Measurements from ENCODE around the gene TGOLN2.
A peak's percentile ranks its signal among the peaks of the same experiment; 100 is the strongest.
"Not testable (repeated sequence)": the region's sequence is repeated elsewhere in the genome, so short reads cannot be mapped to it uniquely, and the experiment has no call there.

The TGOLN2 gene

DNA sequence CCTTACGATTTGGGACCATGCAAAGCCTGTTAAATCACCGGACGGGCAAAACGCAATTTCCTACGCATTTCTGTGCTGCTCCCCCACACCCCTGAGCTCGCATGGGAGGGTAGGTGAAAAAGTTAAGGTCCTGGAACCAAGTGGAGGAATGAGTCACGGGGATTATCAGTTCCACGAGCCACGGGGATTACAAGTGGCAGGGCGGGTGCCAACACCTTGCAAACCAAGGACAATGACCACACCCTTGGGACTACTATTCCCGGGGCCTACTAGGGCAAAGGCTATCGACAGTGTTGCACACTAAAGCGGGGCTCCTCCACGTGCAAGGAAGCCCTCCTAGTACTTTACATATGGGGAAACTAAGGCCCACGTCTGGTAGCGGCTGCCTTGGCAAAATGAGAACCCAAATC is 26.1 kb upstream of the TGOLN2 start:
- peak; percentile 7 for DNase-seq (ENCODE audit: low read depth, low spot score)
- TF ChIP-seq CTCF (IDR thresholded peaks at IDR 0.05; ENCODE audit: low read depth, low read length), result no peak
- peak overlapping the region; percentile 97 for H3K4me3 ChIP-seq (ENCODE audit: low read depth, low read length)
- in situ Hi-C loops (cut with HindIII; ENCODE audit: low sequenced_read_pairs), result no loop called here

DNA sequence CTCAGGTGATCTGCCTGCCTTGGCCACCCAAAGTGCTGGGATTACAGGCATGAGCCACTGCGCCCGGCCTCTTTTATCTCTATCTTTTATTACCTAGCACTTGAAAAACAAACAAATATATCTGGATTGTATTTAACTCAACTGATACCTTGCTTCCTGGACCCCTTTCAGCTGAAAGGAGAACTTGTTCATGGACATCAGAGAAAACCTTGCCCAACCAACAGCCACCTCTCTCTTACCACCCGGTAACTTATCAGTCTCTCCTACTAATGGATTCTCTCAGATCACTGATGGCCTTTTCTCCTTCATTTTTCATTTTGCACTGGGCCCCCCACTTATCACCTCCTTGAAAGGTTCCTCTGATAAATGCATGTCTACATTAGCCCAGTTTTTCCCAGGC is 19.8 kb upstream of the TGOLN2 start:
- no peak for TF ChIP-seq CTCF (IDR thresholded peaks at IDR 0.05; ENCODE audit: low read depth, low read length)
- no peak overlapping the region for H3K4me3 ChIP-seq (ENCODE audit: low read depth, low read length)
- DNase-seq (ENCODE audit: low read depth, low spot score), result no peak
- in situ Hi-C loops (cut with HindIII; ENCODE audit: low sequenced_read_pairs), result no loop called here

- DNase-seq (ENCODE audit: low read depth, low spot score), result no peak
- in situ Hi-C loops (cut with HindIII; ENCODE audit: low sequenced_read_pairs), result no loop called here
- H3K4me3 ChIP-seq (ENCODE audit: low read depth, low read length), result no peak overlapping the region
- TF ChIP-seq CTCF (IDR thresholded peaks at IDR 0.05; ENCODE audit: low read depth, low read length), result no peak
Observed at GRCh38 chr2:85344356-85344954, 16.7 kb upstream of the TGOLN2 start.

DNA sequence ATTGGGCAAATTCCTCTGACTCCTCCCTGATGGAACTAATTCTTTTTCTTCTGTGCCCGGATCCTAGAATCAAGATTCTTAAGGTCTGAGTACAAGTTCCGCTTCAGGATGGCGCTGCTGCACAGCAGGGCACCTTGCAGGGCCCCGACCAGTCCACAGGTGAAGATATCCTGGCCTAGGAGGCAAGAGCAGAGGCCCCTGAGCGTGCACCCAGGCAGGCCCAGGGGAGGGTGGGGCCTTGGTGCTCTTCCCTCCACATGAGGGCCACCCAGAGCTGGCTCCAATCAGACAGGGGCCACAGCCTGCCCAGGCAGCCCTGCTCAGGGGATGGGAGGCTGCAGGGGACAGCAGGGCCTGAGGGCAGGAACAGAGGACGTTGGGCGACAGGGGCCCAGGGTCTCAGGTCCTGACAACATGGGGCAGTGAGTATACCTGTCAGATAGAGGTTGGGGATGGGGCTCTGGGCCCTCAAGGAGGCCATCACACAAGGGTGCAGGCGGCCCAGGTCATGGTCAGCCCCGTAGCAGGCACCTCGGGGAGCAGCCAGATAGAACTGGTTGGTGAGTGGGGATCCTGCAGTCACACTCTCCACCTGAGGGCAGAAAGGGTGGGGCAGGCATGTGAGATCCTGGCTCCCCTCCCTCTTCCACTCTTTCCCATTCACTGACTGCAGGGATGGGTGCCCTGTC is 15.6 kb upstream of the TGOLN2 start:
- in situ Hi-C loops (cut with HindIII; ENCODE audit: low sequenced_read_pairs); DNase-seq (ENCODE audit: low read depth, low spot score); H3K4me3 ChIP-seq (ENCODE audit: low read depth, low read length): not testable (repeated sequence)

GRCh38 chr2:85342156-85342555 is 14.4 kb upstream of the TGOLN2 start:
- in situ Hi-C loops (cut with HindIII; ENCODE audit: low sequenced_read_pairs), result no loop called here
- DNase-seq (ENCODE audit: low read depth, low spot score), result no peak
- no peak for TF ChIP-seq CTCF (IDR thresholded peaks at IDR 0.05; ENCODE audit: low read depth, low read length)
- no peak overlapping the region for H3K4me3 ChIP-seq (ENCODE audit: low read depth, low read length)

- no peak overlapping the region for H3K4me3 ChIP-seq (ENCODE audit: low read depth, low read length)
- in situ Hi-C loops (cut with HindIII; ENCODE audit: low sequenced_read_pairs), result no loop called here
- DNase-seq (ENCODE audit: low read depth, low spot score), result no peak
- TF ChIP-seq CTCF (IDR thresholded peaks at IDR 0.05; ENCODE audit: low read depth, low read length), result no peak
Observed at GRCh38 chr2:85341269-85342029, 13.7 kb upstream of the TGOLN2 start.

Data from astrocyte of the spinal cord (primary cell).